Stomach smooth muscle (tissue), 2 donors: Measurements from ENCODE around the gene IL3.

Source experiments
- H3K27ac ChIP-seq: one replicate; pipeline ENCODE4 v1.7.0; 2013; ENCODE audit warnings: mild to moderate bottlenecking, low read length, inconsistent platforms
- H3K27me3 ChIP-seq, 2 donors: one replicate each; pipeline ENCODE4 v1.7.0; 2013; ENCODE audit warnings: low read length in 2 of 2; ENCODE audit not compliant: insufficient read depth in 2 of 2, control insufficient read depth in 1 of 2
- H3K36me3 ChIP-seq, 2 donors: one replicate each; pipeline ENCODE4 v1.7.0; 2013; ENCODE audit warnings: low read length in 2 of 2; ENCODE audit not compliant: control insufficient read depth in 2 of 2, insufficient read depth in 2 of 2
- H3K4me1 ChIP-seq: one replicate; pipeline ENCODE4 v1.7.0; 2013; ENCODE audit warnings: low read length; ENCODE audit not compliant: control insufficient read depth, insufficient read depth
- H3K4me3 ChIP-seq, 2 donors: one replicate each; pipeline ENCODE4 v1.7.0; 2013; ENCODE audit warnings: low read length in 2 of 2
- H3K9ac ChIP-seq, 2 donors: one replicate each; pipeline ENCODE4 v1.7.0; 2013; ENCODE audit warnings: low read length in 2 of 2, mild to moderate bottlenecking in 1 of 2
- H3K9me3 ChIP-seq, 2 donors: one replicate each; pipeline ENCODE4 v1.7.0; 2013; ENCODE audit warnings: low read length in 2 of 2; ENCODE audit not compliant: control insufficient read depth in 2 of 2
- donor health status: healthy.
- donor health status: Pancreatic carcinoma.

The IL3 gene

GRCh38 chr5:132074772-132075718 is 14.6 kb downstream of the IL3 start:
- Histone ChIP-seq H3K9me3 (no peaks in the 10 kb centered on the region), H3K27me3 (no peaks in the 10 kb centered on the region), H3K4me1 (no peaks in the 10 kb centered on the region), H3K27ac (no peak overlapping the region), H3K9ac (no peak overlapping the region), H3K36me3 (no peaks in the 10 kb centered on the region), H3K4me3 (no peak overlapping the region)

GRCh38 chr5:132075719-132076077 is 15.2 kb downstream of the IL3 start:
- H3K27ac ChIP-seq, result no peak overlapping the region
- no peak overlapping the region for H3K4me3 ChIP-seq
- no peak overlapping the region for H3K9ac ChIP-seq
- H3K9me3 ChIP-seq, result no peaks in the 10 kb centered on the region
- no peaks in the 10 kb centered on the region for H3K4me1 ChIP-seq
- no peaks in the 10 kb centered on the region for H3K27me3 ChIP-seq
- no peaks in the 10 kb centered on the region for H3K36me3 ChIP-seq

- no peaks in the 10 kb centered on the region for H3K9me3 ChIP-seq
- no peaks in the 10 kb centered on the region for H3K36me3 ChIP-seq
- H3K27ac ChIP-seq, result no peak overlapping the region
- H3K9ac ChIP-seq, result no peak overlapping the region
- no peak overlapping the region for H3K4me3 ChIP-seq
- no peaks in the 10 kb centered on the region for H3K4me1 ChIP-seq
- H3K27me3 ChIP-seq, result no peaks in the 10 kb centered on the region
Measured at GRCh38 chr5:132076202-132076830, 15.9 kb downstream of the IL3 start.

DNA sequence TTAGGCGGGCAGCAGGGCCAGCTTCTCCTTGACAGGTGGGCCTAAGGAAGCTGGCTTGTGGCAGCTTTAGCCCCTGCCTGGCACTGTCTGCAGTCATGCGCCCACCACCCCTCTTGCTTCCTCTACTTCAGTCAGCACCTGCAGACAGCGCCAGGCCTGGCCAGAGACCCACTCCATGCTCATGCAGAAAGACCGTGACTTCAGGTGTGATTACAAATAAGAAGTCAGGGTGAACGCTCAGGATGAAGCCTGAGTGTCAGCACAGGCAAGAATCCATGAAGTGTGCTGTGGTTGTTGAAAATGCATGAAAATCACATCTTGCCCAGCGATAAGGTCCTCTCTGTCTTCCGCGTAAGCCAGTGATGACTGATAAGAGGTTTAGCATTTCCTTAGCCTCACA is 16.5 kb downstream of the IL3 start:
- Histone ChIP-seq H3K9me3 (no peaks in the 10 kb centered on the region), H3K4me1 (no peaks in the 10 kb centered on the region), H3K27me3 (no peaks in the 10 kb centered on the region), H3K9ac (no peak overlapping the region), H3K36me3 (no peaks in the 10 kb centered on the region), H3K27ac (no peak overlapping the region), H3K4me3 (no peak overlapping the region)

DNA sequence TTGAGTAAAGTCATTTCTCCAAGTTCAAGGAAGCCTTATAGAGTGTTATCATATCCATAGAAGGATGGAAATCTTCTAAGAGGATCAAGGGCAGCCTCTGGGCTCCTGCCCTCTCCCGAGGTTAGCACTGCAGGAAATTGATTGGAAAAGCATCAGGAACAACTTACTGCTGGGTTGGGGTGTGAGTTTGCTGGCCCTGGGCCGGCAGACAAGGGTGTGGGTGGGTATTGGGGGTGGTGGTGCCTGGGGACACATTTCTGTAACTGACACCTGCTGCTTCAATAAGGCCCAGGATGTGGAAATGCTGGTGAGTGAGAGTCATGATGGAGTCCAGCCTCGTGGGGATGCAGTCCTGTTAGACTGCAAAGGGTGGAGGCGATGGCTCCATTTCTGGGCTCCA is 18.6 kb downstream of the IL3 start:
- Histone ChIP-seq H3K4me1 (no peaks in the 10 kb centered on the region), H3K9ac (no peak overlapping the region), H3K4me3 (no peak overlapping the region), H3K27me3 (no peaks in the 10 kb centered on the region), H3K27ac (no peak overlapping the region), H3K36me3 (no peaks in the 10 kb centered on the region), H3K9me3 (no peaks in the 10 kb centered on the region)

DNA sequence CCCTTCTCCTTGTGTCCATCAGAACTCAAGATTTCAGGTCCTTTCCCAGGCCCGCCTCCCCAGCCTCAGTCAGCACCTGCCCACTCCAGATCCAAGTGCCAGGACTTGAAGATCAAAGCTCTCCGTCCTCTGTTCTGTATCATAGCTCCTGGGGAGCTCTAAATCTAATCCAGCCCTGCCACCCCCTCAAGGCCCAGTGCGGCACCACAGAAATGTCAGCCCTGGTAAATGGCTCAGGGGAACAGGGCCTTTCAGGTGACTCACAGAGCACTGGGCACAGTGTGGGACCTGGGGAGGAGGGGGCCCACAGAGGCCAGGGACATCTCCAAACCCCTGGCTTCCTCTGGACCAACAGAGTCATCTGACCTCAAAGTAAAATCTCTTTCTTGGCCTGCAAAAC is 19.2 kb downstream of the IL3 start:
- Histone ChIP-seq H3K36me3 (no peaks in the 10 kb centered on the region), H3K27me3 (no peaks in the 10 kb centered on the region), H3K4me1 (no peaks in the 10 kb centered on the region)

DNA sequence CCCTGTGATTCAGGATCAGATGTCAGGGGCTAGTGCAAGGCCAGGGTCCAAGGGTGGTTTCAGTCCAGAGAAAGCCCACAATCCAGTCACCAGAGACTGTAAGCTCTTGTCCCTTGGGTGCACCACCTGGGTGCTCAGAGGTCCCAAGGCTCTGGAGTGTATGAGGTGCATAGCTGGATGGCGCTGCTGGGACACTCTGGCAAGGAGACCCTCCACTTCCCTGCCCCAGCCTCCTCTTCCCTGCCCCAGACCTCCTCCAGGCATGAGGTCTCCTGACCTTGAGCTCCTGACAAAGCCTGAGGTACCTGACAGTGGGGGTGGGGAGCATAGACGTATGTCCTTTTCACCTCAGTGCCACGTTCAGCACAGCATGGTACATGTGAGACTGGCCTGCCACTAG is 20.1 kb downstream of the IL3 start:
- no peak overlapping the region for H3K27ac ChIP-seq
- no peak overlapping the region for H3K9ac ChIP-seq
- no peaks in the 10 kb centered on the region for H3K36me3 ChIP-seq
- H3K27me3 ChIP-seq, result no peaks in the 10 kb centered on the region
- no peaks in the 10 kb centered on the region for H3K9me3 ChIP-seq
- no peaks in the 10 kb centered on the region for H3K4me1 ChIP-seq
- H3K4me3 ChIP-seq, result no peak overlapping the region

More for the DNA sequence above, 19.2 kb downstream of the IL3 start:
- Histone ChIP-seq H3K27ac (no peak overlapping the region), H3K9ac (no peak overlapping the region), H3K9me3 (no peaks in the 10 kb centered on the region), H3K4me3 (no peak overlapping the region)

DNA sequence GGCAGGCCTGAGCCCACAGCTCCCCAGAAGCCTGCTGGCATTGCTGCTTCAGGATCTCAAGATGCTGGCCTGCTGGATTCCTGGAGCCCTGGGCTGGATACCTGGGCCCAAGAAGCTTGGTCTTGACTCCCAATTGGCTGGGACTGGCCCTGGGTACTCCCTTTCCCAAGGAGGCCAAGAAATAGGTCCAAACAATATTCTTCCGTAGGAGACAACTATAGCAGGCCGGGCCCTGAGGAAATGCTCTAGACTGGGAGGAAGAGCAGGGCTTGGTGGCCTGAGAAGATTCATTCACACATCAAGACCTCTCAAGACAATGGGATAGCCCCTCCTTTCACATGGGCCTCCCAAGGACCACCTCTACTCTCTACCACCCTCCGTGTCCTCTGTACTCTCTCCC is 21.0 kb downstream of the IL3 start:
- H3K9ac ChIP-seq, result no peak overlapping the region
- H3K9me3 ChIP-seq, result no peaks in the 10 kb centered on the region
- no peaks in the 10 kb centered on the region for H3K27me3 ChIP-seq
- H3K27ac ChIP-seq, result no peak overlapping the region
- no peaks in the 10 kb centered on the region for H3K36me3 ChIP-seq
- no peak overlapping the region for H3K4me3 ChIP-seq
- H3K4me1 ChIP-seq, result peaks cover 3% of the 10 kb centered on the region

GRCh38 chr5:132082329-132083023 is 22.0 kb downstream of the IL3 start:
- Histone ChIP-seq H3K9me3 (no peaks in the 10 kb centered on the region), H3K4me1 (peaks cover 3% of the 10 kb centered on the region), H3K4me3 (no peak overlapping the region), H3K9ac (no peak overlapping the region), H3K27ac (no peak overlapping the region), H3K36me3 (no peaks in the 10 kb centered on the region), H3K27me3 (no peaks in the 10 kb centered on the region)

DNA sequence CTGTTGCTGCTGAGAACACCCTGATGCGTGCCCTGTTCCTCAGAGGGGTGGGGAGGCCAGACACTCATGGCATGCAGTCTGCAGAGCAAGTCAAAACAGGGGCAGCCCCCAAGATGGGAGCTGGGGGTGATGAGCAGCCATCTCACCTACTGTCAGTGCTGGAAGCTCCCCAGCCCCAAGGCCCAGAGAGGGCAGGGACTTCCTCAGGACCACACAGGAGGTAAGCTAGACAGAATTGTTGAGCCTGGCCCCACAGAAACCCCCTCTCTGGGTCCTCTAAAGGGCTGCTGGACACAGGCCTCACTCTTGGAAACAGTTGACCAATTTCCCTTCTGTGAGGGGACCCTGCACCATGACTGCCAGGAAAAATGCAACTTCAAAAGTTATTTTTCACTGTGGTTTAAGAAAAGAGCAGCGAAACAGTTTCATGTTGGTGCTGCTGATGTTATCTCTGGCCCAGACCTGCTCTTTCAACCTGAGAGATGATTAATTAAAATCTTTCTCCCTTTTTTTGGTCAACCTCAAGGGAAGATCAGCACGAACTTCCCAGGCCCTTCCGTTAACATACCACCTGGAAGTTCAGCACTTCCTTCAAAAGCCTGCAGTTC is 22.7 kb downstream of the IL3 start:
- no peaks in the 10 kb centered on the region for H3K27me3 ChIP-seq

More for the DNA sequence above, 22.7 kb downstream of the IL3 start:
- no peak overlapping the region for H3K27ac ChIP-seq
- no peak overlapping the region for H3K4me3 ChIP-seq
- no peaks in the 10 kb centered on the region for H3K9me3 ChIP-seq
- no peak overlapping the region for H3K9ac ChIP-seq
- H3K36me3 ChIP-seq, result no peaks in the 10 kb centered on the region
- H3K4me1 ChIP-seq, result peaks cover 3% of the 10 kb centered on the region
